ENCODE measurements around the gene RPH3AL. TPM values are rescaled to one million over a fixed set of nuclear protein-coding genes. Genes with fewer than 3 reads are reported as not detected.
"Not testable (repeated sequence)": the region's sequence is repeated elsewhere in the genome, so short reads cannot be mapped to it uniquely, and the experiment has no call there.

Gene RPH3AL
- total RNA-seq, 1 donor from 2014 or later: 44.2 TPM

- H3K4me3 ChIP-seq: no peak overlapping the region
These were observed 24.6 kb upstream of the RPH3AL start for GRCh38 chr17:376936-377863.

GRCh38 chr17:373613-374230 is 21.1 kb upstream of the RPH3AL start:
- Histone ChIP-seq H3K27ac (no peak overlapping the region), H3K4me1 (no peaks in the 10 kb centered on the region), H3K36me3 (no peaks in the 10 kb centered on the region), H3K4me3 (no peak overlapping the region), H3K27me3 (no peaks in the 10 kb centered on the region), H3K9me3 (no peaks in the 10 kb centered on the region)
- no peak for TF ChIP-seq CTCF (IDR thresholded peaks at IDR 0.05)
- intact Hi-C loops (cut with DNase I): no loop called here
- no peak for DNase-seq (ENCODE audit: low spot score in 2 of 2)

More at GRCh38 chr17:376936-377863, 24.6 kb upstream of the RPH3AL start:
- TF ChIP-seq CTCF (IDR thresholded peaks at IDR 0.05): no peak
- no peaks in the 10 kb centered on the region for H3K9me3 ChIP-seq
- DNase-seq (ENCODE audit: low spot score in 2 of 2): no peak
- H3K4me1 ChIP-seq: no peaks in the 10 kb centered on the region
- H3K27ac ChIP-seq: no peak overlapping the region
- H3K27me3 ChIP-seq: no peaks in the 10 kb centered on the region
- intact Hi-C loops (cut with DNase I): no loop called here
- no peaks in the 10 kb centered on the region for H3K36me3 ChIP-seq

- intact Hi-C loops (cut with DNase I): no loop called here
- H3K27ac ChIP-seq: no peak overlapping the region
- H3K4me3 ChIP-seq: no peak overlapping the region
- TF ChIP-seq CTCF (IDR thresholded peaks at IDR 0.05): no peak
- H3K4me1 ChIP-seq: no peaks in the 10 kb centered on the region
- DNase-seq (ENCODE audit: low spot score in 2 of 2): no peak
- no peaks in the 10 kb centered on the region for H3K27me3 ChIP-seq
- H3K9me3 ChIP-seq: no peaks in the 10 kb centered on the region
- no peaks in the 10 kb centered on the region for H3K36me3 ChIP-seq
These were observed 19.8 kb upstream of the RPH3AL start for GRCh38 chr17:372157-373152.

- Histone ChIP-seq H3K4me1 (no peaks in the 10 kb centered on the region), H3K36me3 (no peaks in the 10 kb centered on the region), H3K9me3 (no peaks in the 10 kb centered on the region), H3K27me3 (no peaks in the 10 kb centered on the region), H3K4me3 (no peak overlapping the region), H3K27ac (no peak overlapping the region)
- intact Hi-C loops (cut with DNase I): no loop called here
- TF ChIP-seq CTCF (IDR thresholded peaks at IDR 0.05): no peak
- DNase-seq (ENCODE audit: low spot score in 2 of 2): no peak
These were observed 19.0 kb upstream of the RPH3AL start for GRCh38 chr17:371583-371982.

GRCh38 chr17:367656-368055 is 15.0 kb upstream of the RPH3AL start:
- H3K4me3 ChIP-seq; H3K4me1 ChIP-seq; DNase-seq (ENCODE audit: low spot score in 2 of 2); intact Hi-C loops (cut with DNase I); H3K9me3 ChIP-seq; H3K27me3 ChIP-seq; H3K36me3 ChIP-seq; H3K27ac ChIP-seq: not testable (repeated sequence)

GRCh38 chr17:366657-367615 is 14.3 kb upstream of the RPH3AL start:
- H3K36me3 ChIP-seq; H3K27me3 ChIP-seq; intact Hi-C loops (cut with DNase I); H3K4me1 ChIP-seq; H3K4me3 ChIP-seq; H3K9me3 ChIP-seq; H3K27ac ChIP-seq: not testable (repeated sequence)
- peak in 1 of 2 donors; percentile 33 for DNase-seq (ENCODE audit: low spot score in 2 of 2)

All from ascending aorta (tissue), 2 donors.